NCI-H1105 (cell line): Measurements from ENCODE around the gene TDRD1.

Experiments
- DNase-seq: peaks from one replicate; lab custom pipeline; 2025; lab: John Stamatoyannopoulos, UW

Gene TDRD1

GRCh38 chr10:114239117-114239993 lies 60.2 kb downstream of the TDRD1 start, which contains the start of gene VWA2:
Gene VWA2, plus strand, starts transcription at chr10:114239254. Its CDS starts 9,460 bp downstream, at chr10:114248714.
- peak; percentile 40 for DNase-seq

GRCh38 chr10:114239994-114240345 lies 60.8 kb downstream of the TDRD1 start:
- no peak for DNase-seq

GRCh38 chr10:114242235-114242634 lies 63.1 kb downstream of the TDRD1 start:
- DNase-seq = no peak

DNA sequence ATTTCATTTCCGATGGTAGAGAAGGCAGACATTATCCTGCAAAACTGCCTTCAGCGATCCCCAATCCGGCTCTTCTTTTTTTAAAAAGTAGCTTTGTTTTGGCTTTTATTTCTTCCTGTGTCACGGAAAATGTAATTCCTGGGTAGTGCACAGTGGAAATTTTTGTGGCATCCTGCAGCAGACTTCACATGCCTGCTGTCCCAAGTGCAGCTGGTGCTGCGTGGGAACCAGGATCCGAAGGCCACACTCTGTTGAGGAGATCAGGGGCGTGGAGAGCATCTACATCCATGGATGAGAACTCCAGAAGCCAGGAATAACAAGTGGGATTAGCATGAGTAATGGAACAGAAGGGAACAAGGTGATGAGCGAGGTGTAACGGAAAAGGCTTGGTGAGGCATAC lies 64.5 kb downstream of the TDRD1 start:
- DNase-seq = no peak

DNA sequence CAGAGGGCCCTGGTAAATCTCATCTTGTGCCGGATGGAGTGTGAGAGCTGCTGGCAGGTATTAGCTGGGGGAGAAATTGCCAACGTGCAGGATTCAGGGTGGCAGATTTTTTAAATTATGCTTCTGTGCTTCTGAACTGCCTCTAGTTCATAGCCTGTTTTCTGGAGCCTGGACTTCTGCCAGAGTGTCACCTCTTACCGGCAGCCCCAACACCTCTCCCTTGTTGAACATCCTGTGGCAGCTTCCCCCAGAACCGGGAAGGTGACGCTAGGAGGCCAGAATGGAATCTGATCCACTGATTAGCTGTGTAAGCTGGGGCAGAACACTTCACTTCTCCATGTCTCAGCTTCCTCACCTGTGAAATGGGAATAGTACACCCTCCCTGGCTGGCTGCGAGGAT lies 65.0 kb downstream of the TDRD1 start:
- DNase-seq = no peak

DNA sequence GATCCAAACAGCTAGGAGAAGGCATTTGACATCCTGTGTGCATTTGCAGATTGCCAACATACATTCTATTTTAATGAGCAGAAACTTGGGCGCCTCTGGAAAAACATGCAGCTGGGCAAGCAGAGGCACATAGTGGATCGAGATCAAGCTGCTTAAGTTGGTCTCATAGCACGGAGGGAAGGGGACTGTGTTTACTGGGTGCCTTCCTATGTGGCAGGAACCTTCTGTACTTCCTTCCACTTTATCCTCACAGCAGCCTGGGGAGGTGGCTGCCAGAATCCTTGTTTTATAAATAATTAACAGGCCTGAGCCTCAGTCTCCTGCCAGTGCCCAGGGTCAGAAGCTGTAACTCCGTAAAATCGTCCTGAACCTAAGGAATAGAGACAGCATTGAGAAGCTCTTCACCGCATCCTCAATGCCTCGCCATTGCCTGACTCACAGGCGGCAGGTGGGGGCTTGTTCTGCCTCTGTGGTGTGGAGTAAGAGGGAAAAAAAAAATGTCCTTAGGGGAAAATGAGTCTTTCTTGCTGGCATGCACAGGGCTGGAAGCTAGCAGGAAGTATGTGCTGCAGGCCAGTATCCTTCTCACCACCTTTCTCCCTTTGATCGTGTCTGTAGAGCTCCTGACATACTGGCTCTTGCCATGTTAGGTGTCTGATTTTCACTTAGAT lies 66.1 kb downstream of the TDRD1 start:
- no peak for DNase-seq

GRCh38 chr10:114246679-114247305 lies 67.6 kb downstream of the TDRD1 start:
- no peak for DNase-seq

GRCh38 chr10:114250236-114250635 lies 71.1 kb downstream of the TDRD1 start:
- no peak for DNase-seq

DNA sequence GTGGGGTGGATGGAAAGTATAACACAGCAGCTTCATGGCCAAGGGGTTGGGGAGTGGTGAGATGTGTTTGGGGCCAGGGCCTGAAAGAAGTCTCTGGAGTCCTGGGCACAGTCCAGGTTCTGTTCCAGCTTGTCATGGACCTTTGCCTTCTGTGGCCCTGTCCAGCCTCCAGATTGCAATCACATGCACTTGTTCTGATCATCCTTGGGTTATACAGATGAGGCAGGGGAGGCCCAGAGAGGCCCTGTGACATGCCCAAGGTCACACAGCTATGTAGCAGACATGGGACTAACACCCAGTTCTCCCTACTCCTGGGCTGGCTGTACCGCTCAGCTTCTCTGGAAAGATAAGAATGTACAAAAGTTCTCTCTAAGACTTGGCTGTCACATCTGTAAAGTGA lies 71.6 kb downstream of the TDRD1 start:
- DNase-seq = no peak

DNA sequence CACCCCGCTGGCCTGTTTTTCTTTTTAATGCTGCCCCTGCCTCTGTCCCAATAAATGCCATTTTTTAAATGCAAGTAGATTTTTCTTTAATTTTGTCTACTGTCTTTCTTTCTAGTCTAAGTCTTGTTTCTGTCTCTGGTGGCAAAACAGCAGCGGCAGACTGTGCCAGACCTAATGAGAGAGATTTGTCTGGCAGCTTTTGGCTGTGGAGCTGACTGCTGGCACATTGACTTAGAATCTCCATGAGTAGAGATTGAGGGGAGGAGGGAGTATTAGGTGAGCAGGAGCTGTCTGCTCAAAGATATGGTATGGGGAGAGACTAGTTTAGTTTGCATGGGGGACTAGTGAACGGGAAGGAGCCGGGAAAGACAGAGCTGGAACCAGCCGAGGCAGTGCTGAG lies 72.9 kb downstream of the TDRD1 start:
- no peak for DNase-seq

GRCh38 chr10:114252883-114253282 lies 73.7 kb downstream of the TDRD1 start:
- DNase-seq = no peak

- no peak for DNase-seq
These were observed 76.1 kb downstream of the TDRD1 start for GRCh38 chr10:114255227-114255626.

DNA sequence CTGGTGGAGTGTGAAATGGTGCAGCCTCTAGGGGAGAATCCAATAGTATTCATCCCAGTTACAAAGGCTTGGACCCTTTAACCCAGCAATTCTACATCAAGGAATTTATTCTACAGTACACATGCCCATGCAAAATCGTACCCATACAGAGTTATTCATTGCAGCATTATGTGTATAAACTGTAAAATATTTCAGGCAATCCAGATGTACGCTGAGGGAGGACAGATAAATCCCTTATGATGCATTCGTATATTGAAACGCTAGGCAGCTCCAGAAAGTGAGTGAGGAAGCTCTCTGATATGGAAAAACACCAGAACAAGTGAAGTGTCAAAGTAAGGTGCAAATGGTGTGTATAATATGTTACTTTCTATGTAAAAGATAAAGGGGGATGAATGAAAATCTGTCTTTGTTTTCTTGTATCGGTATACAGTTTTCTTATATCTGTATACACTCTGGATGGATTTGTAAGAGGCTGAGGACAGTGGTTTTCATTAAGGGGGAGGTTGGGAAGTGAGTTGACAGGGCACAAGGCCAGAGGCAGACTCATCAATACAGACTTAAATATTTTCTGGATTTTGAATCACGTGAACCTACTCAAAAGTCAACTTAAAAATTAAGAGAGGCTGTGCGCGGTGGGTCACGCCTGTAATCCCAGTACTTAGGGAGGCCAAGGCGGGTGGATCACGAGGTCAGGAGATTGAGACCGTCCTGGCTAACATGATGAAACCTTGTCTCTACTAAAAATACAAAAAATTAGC lies 77.0 kb downstream of the TDRD1 start:
- no peak for DNase-seq

GRCh38 chr10:114256822-114257221 lies 77.7 kb downstream of the TDRD1 start:
- DNase-seq = no peak

DNA sequence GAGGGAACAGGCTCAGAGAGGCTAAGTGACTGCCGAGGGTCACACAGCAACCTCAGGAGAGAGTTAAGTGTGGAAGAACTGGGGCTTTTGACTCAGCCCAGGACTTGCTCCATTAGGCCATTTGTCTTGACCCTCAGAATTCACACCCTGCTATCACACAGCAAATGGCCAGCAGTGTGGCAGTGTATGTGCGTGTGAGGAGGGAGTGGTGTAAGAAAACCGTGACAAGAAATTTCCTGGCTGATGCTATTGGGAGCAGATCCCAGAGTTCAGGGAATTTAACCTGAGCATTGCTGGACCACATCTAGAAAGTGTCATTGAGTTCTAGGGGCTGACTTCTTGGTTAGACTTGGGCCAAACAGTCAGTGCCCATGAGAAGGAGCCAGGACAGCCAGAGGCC lies 78.3 kb downstream of the TDRD1 start:
- DNase-seq = no peak

DNA sequence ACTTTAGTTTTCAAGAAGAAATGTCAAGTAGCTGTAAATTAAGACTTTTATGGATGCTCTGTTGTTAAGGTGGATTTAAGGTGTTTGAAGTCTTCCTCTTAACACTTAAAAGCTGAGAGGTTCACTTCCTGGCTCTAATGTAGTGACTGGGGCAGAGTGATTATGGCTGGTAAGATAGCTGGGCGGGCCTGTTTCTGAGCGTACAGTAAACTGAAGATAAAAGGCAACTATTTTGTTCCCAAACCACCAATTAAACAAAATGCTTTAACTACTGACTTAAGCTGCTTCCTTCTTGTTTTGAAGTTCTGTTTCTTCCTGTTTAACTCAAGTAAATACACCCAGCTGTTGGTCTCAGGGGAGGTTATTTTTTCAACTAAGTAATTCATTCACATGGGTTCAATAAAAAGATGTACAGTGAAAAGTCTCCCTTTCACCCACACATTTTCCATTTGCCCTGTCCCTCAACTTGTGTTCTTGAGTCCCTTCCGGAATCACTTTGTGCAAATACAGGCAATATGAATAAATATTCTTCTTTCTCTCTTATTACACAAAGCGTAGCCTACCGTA lies 79.2 kb downstream of the TDRD1 start:
- DNase-seq = no peak

DNA sequence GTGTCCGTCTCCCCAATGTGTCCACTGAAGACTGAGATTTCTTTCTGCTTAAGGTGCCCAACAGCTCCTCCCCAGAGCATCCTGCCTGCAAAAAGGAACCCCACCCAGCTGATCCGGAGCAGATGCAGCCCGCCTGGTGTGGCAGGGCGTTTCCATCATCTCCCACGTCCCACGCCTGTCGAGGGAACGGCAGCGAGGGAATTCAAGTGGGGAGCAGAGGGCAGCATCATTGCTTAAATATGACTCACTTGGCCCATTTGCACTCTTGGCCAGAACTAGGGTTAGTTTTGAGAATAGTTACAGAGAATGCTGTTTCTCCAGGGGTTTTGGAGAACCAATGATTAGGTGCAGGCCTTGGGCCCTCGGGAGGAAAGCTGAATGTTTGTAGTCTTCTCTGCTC lies 80.7 kb downstream of the TDRD1 start:
- no peak for DNase-seq

DNA sequence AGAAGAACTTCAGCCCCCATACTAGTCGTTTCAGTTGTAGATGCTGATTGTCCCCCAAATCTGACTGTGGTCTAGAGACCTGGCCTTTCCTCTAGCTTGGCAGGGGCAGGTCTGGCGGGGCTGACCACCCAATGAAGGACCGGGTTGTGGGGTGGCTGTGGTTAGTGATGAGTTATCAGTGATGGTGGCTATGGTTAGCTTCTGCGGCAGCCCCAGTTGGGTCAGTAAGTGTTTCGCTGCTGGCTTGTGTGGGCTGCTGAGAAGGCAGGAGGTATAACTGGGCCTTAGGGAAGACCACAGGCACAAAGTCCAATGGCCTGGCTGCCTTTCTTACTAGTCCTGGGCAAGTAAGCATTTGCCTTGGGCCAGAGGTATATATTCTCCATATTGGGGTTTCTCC lies 81.2 kb downstream of the TDRD1 start:
- DNase-seq = no peak

DNA sequence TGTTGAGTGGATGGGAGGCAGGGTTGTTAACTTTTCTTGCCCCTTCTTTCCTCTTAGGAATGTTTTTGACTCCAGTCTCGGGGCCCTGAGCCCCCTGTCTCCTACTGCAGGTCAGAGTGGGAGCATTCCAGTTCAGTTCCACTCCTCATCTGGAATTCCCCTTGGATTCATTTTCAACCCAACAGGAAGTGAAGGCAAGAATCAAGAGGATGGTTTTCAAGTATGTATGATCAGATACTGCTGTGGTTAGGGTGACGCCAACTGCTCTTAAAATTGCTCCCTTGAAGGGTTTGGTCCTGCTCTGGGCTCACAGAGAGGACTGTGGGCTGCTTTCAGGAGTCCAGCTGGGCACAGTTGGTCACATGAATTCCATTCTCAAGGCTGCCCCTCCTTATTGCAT lies 81.9 kb downstream of the TDRD1 start:
- no peak for DNase-seq

GRCh38 chr10:114262496-114262895 lies 83.3 kb downstream of the TDRD1 start:
- no peak for DNase-seq

DNA sequence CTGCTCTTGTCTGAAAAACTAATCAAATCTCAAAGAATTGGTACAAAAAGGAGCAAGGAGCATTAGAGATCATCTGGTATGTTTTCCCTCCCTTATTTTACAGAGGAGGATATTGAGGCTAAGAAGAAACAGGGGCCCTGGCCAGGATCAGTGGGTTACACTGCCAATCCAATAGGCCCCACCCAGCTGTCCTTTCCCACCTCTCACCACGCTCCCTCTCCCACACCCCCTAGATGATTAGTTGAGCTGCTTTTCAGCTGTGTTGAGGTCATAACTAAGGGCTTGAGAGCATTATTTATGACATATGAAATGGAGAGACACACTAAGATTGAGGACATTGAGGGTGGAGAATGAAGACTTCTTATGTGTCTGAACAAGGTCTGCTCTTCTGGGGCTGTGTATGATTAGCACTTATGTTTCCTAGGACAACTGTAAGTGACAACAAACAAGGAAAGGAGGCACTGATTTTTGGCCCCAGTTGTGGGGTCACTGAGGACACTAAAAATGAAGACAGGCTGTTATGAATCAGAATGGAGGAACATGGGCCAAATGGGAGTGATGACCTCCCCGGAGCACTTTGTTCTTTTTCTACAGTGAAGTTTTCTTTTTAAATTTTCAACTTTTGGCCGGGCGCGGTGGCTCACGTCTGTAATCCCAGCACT lies 86.4 kb downstream of the TDRD1 start:
- no peak for DNase-seq
